Fibroblast of pulmonary artery (primary cell): ENCODE results near the gene DENND1A.

Experiments
- DNase-seq: peaks from one replicate; pipeline ENCODE4 v3.0.0-alpha.2; 2010; ENCODE audit warnings: low read depth
- H3K4me3 ChIP-seq: replicated peaks from 2 replicates; pipeline ENCODE4 v1.5.1; 2011; ENCODE audit warnings: low read depth, mild to moderate bottlenecking, control low read depth, low read length, moderate library complexity
- TF ChIP-seq, protein P1 (sequence below): IDR thresholded peaks from 2 replicates; pipeline ENCODE4 v1.5.1; 2011; ENCODE audit warnings: mild to moderate bottlenecking, control low read depth, low read length, inconsistent platforms; ENCODE audit errors: missing control alignments

DENND1A gene

DNA sequence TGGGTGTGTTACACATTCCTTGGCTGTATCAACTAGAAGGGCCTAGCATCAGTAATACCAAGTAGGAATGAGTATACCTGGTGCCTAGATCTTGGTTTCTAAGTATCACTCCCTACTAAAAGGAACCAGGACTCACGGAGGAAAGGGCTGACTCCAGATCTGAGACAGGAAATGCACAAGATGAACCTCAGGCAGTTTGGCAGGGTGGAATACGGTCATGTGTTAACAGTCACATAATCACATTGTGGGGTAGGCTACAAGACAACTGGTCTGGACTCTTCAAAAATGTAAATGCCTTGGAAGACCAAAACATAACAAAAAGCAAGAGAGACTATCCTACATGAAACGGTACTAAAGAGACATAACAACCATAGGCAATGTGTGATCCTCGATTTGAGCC, 415.2 kb downstream of the DENND1A start:
- TF ChIP-seq, protein P1, sequence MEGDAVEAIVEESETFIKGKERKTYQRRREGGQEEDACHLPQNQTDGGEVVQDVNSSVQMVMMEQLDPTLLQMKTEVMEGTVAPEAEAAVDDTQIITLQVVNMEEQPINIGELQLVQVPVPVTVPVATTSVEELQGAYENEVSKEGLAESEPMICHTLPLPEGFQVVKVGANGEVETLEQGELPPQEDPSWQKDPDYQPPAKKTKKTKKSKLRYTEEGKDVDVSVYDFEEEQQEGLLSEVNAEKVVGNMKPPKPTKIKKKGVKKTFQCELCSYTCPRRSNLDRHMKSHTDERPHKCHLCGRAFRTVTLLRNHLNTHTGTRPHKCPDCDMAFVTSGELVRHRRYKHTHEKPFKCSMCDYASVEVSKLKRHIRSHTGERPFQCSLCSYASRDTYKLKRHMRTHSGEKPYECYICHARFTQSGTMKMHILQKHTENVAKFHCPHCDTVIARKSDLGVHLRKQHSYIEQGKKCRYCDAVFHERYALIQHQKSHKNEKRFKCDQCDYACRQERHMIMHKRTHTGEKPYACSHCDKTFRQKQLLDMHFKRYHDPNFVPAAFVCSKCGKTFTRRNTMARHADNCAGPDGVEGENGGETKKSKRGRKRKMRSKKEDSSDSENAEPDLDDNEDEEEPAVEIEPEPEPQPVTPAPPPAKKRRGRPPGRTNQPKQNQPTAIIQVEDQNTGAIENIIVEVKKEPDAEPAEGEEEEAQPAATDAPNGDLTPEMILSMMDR: no peak
- no peak overlapping the region for H3K4me3 ChIP-seq
- no peak for DNase-seq

DNA sequence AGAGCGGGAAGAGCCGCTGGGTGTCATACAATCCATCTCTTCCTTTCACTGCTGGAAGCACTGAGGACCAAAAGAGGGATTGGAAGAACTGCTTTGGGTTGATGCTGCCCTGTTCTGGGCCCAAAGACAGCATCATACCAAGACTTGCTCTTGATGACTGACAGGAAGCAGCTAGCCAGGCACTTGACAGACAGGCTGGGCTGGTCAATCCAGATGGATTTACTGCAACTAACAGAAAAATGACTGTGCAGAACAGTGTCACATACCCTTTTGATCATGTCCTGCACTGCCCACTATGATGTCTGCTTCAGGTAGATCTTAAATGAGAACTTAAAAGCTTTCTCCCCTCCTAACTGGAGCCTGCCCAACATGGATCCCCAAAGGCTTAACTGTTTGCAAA, 416.4 kb downstream of the DENND1A start:
- TF ChIP-seq, protein P1: no peak
- H3K4me3 ChIP-seq: no peak overlapping the region
- no peak for DNase-seq

DNA sequence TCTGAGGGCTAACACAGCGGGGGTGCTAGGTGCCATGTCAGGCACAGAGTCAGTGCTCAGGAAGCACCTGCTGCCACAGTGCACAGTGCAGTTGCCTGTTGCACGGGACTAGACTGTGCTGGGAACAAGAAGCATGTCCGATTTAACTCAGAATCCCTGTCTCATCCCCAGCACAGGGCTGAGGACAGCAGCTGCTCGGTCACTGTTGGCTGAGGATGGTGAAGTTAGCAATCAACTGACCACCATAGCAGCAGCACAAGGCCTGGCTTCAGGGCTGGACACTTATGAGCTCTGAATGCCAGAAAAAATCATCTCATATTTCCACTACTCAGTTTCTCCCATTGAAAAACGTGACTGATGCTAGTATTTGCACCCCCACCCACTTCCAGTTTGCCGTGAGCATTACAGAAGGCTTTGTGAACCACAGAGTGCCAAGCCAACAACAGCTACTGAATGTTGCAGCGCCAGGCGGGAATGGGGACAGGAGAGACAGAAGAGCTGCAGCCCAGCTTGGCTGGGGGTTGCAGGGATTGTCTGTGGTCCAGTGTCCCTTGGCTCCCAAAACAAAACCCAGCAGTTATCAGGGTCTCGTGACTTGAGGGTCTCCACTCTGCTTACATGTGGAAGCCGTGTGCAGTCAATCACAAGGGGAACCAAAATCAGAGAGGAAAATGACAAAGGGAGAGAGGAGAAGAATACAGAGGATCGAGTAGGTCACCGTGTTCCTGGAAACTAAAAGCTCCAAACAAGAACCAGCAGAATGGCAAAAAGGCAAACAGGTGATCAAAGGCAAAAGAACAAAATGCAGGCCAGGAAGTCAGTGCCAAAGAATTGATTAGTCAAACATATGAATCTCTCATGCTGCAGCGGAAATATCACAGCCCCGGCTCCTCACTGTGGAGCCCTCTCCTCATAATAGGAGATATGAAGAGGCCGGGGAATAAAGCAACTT, 418.3 kb downstream of the DENND1A start:
- TF ChIP-seq, protein P1: no peak
- DNase-seq: no peak
- no peak overlapping the region for H3K4me3 ChIP-seq

DNA sequence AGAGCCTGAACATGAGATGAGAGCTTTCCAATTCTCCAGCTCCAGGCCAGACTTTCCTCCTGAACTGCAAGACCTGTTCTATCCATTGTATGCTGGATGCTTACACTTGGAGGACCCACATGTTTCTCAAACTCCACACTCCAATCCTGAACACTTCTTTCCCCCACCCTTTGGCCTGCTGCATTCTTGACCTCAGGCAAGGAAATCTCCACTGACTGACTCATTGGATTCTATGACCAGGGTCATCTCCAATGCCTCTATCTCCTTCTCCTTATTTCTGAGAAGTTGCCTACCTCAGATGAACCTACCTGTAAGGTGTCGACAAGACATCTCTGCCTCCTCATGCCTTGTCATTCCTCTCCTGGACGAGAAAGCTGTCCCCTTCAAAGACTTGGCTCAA, 420.3 kb downstream of the DENND1A start:
- TF ChIP-seq, protein P1: no peak
- DNase-seq: no peak
- H3K4me3 ChIP-seq: no peak overlapping the region

DNA sequence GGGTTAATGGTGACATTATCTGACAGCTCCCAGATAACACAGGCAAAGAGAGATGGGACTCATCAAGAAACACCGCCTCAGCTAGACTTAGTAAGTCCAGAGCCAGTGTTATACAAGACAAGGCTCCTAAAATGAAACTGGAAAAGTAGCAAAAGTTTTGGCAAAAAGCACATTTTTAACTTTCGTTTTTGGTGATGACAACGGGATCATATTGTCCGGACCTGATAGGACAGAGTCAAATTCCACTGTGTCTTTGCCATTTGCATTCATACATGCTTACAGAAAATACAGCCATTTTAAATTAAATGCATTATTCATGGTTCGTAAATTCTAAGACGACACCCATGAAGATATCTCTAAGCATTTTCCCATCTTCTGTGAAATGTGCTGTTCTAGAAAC, 421.9 kb downstream of the DENND1A start:
- TF ChIP-seq, protein P1: no peak
- peak; percentile 29 for DNase-seq
- H3K4me3 ChIP-seq: peak overlapping the region; percentile 38

DNA sequence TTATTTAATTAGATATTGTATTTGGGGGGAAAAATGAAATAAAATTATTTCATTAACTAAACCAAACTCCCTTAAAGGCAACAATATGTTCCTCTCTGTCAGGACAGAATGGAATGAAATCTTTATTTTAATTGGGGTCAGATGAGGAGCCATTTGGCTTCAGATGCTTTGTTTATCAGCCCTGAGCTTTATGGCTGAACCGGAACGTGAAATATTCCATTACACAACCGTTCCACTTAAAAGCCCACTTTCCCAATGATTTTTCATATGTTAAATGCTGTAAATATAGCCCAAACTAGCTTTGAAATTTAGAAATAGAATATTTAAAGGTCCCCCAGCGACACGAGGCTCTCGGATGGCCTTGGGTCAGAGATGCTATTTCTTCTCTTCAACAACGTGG, 424.4 kb downstream of the DENND1A start:
- no peak for DNase-seq
- H3K4me3 ChIP-seq: no peak overlapping the region
- TF ChIP-seq, protein P1: no peak

DNA sequence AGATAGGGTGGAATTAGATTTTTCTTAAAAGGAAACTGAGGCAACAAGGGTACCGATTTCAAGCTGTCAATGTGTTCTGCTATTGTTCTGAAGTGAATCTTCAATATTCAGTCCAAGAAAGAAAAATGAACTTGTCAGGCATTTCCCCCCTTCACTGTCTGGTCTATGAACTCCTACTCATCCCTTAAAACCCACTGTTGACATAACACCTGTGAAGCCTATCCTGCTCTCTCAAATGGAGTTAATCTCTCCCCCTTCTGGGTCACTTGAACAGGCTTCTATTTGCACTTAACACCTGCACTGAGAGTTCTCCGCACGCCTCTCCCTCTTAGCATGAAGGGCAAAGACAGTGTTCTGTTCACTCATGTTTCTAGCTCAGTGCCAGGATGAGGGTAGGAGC, 429.6 kb downstream of the DENND1A start:
- no peak for DNase-seq
- TF ChIP-seq, protein P1: no peak
- H3K4me3 ChIP-seq: no peak overlapping the region
